Thoracic aorta (tissue), 2 donors: ENCODE data around the gene YARS1. TPM values are rescaled to one million over a fixed set of nuclear protein-coding genes. Genes with fewer than 3 reads are reported as not detected.

Experiments
- ATAC-seq: fragments of 150-250 bp; one replicate; pipeline ENCODE4 v1.8.0; 2017; ENCODE audit warnings: low read depth; ENCODE audit not compliant: insufficient number of reproducible peaks, low FRiP score
- DNase-seq: peaks from one replicate; pipeline ENCODE4 v3.0.0-alpha.2; 2020; ENCODE audit warnings: low spot score
- H3K27ac ChIP-seq, 2 donors: fragments of 200-600 bp; sonication (generic); 1 replicate in 1 of 2; 2 replicates in 1 of 2; pipeline ENCODE4 v1.5.1; 2016; ENCODE audit warnings: mild to moderate bottlenecking in 2 of 2, moderate library complexity in 2 of 2
- H3K27me3 ChIP-seq: fragments of 200-600 bp; sonication (generic); replicated peaks from 2 replicates; pipeline ENCODE4 v1.6.0; 2016; ENCODE audit warnings: mild to moderate bottlenecking; ENCODE audit not compliant: insufficient read depth
- H3K36me3 ChIP-seq: fragments of 200-600 bp; sonication (generic); one replicate; pipeline ENCODE4 v1.5.1; 2016
- H3K4me1 ChIP-seq, 2 donors: fragments of 200-600 bp; sonication (generic); 1 replicate in 1 of 2; 2 replicates in 1 of 2; pipeline versions ENCODE4 v1.5.1 to v1.6.0; 2016; ENCODE audit warnings: low read depth in 2 of 2, mild to moderate bottlenecking in 1 of 2; ENCODE audit not compliant: control insufficient read depth in 1 of 2
- H3K4me3 ChIP-seq: fragments of 200-600 bp; sonication (generic); 2 replicates; pipeline ENCODE4 v1.5.1; 2016; ENCODE audit warnings: mild to moderate bottlenecking
- H3K9me3 ChIP-seq: fragments of 200-600 bp; sonication (generic); 2 replicates; pipeline ENCODE4 v1.5.1; 2016
- total RNA-seq, 2 donors: library from RNA; depleted of rRNA; stranded (reverse); fragments of >200 nt; gene quantifications; one replicate each; pipeline versions ENCODE4 v1.1.0 to v1.2.3, GENCODE V29; 2016
- TF ChIP-seq, protein P1 (sequence below): fragments of 200-600 bp; sonication (generic); IDR thresholded peaks from one replicate; pipeline ENCODE4 v1.5.1; 2019; ENCODE audit warnings: antibody characterized with exemption

Gene YARS1
- total RNA-seq, 2 donors from 2014 or later, result 62.5 to 74.9 TPM

DNA sequence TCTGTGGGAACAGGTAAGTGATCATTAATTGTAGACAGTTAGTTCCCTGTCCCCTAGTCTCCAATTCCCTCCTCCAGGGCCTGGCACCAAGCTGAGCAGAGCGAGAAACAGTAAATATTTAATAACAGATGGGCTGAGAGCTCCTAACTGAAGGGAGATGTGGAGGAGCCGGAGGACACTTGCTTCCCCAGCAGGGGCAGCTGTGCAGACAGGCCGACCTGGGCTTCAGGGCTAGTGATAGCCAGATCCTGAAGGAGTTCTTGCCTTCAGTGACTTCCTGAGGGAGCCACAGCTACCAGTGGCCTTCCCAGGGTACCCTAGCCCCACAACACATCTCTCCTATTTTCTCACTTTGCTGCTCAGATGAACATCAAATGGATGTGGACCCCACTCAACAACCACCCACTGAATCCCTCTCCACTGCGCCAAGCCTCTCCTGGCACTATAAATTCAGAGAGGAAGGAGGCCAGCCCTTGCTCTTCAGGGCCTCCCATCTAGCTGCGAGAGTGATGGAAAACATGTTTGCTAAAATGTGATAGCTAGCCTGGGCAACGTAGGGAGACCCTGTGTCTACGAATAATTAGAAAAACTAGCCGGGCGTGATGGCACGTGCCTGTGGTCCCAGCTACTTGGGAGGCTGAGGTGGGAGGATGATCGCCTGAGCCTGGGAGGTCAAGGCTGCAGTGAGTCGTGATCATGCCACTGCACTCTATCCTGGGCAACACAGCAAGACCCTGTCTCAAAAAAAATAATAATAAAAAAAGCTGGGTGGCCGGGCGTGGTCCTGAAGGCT, 87.7 kb downstream of the YARS1 start:
- no peak for ATAC-seq
- DNase-seq, result no peak

DNA sequence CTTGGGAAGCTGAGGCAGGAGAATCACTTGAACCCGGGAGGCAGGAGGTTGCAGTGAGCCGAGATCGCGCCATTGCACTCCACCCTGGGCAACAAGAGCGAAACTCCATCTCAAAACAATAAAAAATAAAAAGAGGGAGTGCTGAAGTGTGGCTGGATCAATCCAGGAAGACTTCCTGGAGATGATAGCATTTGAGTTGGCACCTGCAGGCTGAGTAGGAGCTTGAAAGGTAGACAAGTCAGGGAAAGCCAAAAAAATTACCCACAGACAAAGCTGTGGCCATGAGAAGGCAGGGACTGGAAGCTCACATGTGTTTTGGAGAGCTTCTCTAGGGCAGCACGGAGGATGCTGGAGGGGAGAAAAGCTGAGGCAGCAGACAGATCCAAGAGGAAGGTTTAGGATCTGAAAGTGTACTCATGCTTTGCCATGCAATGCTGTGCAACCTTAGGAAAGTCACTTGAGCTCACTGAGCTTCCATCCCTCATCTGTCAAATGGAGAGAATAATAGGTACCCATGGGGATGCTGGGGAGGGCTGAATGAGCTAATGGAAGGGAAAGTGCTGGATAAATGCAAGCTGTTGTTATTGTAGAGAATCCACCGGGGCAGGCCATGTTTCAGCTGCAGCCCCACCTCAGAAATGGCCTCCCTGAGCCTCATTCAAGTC, 88.6 kb downstream of the YARS1 start:
- TF ChIP-seq, protein P1, sequence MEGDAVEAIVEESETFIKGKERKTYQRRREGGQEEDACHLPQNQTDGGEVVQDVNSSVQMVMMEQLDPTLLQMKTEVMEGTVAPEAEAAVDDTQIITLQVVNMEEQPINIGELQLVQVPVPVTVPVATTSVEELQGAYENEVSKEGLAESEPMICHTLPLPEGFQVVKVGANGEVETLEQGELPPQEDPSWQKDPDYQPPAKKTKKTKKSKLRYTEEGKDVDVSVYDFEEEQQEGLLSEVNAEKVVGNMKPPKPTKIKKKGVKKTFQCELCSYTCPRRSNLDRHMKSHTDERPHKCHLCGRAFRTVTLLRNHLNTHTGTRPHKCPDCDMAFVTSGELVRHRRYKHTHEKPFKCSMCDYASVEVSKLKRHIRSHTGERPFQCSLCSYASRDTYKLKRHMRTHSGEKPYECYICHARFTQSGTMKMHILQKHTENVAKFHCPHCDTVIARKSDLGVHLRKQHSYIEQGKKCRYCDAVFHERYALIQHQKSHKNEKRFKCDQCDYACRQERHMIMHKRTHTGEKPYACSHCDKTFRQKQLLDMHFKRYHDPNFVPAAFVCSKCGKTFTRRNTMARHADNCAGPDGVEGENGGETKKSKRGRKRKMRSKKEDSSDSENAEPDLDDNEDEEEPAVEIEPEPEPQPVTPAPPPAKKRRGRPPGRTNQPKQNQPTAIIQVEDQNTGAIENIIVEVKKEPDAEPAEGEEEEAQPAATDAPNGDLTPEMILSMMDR, result no peak
- ATAC-seq (no peak), DNase-seq (no peak)
- Histone ChIP-seq H3K4me1 (peaks cover 5 to 10% of the 10 kb centered on the region in 2 donors), H3K27me3 (no peaks in the 10 kb centered on the region), H3K9me3 (no peaks in the 10 kb centered on the region), H3K4me3 (no peak overlapping the region), H3K27ac (no peak overlapping the region), H3K36me3 (no peaks in the 10 kb centered on the region)

More for the DNA sequence above, 87.7 kb downstream of the YARS1 start:
- Histone ChIP-seq H3K36me3 (no peaks in the 10 kb centered on the region), H3K9me3 (no peaks in the 10 kb centered on the region), H3K27ac (no peak overlapping the region), H3K4me1 (peaks cover 5 to 10% of the 10 kb centered on the region in 2 donors), H3K27me3 (no peaks in the 10 kb centered on the region), H3K4me3 (no peak overlapping the region)
- TF ChIP-seq, protein P1, result no peak

DNA sequence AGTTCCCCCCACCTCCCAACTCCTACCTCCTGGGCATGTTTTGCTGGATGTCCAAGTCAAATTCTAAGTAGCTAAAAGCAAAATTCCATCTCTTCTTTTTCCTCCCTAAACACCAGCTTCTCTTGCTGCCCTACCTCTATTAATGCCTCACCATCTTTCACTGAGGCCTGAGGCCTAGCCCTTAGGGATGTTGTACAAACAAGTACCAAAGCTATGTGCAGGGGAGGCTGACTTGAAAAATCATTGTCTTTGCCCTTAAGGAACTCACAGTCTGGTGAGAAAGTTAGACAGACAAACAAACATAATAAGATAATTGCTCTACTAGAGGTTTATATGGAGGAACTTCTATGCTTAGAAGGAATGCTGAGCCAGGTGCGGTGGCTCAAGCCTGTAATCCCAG, 89.3 kb downstream of the YARS1 start:
- TF ChIP-seq, protein P1, result no peak
- H3K4me3 ChIP-seq, result no peak overlapping the region

DNA sequence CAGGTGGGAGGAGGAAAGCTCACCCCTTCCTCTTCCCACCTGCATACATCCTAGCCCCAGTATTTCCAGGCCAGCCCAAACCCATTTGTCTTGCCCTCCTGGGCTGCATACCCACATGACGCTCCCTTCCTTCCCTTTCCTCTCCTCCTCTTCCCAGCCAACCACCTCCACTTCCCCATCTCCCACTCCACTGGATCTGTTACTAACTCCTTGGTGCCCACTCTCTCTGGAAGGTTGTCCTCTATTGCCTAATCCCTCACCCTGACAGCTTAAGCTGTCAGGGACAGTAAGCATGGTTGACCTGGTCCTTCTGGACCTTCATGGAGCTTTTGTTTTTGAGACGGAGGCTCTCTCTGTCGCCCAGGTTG, 91.6 kb downstream of the YARS1 start:
- DNase-seq, result no peak
- Histone ChIP-seq H3K27me3 (no peaks in the 10 kb centered on the region), H3K27ac (no peak overlapping the region), H3K4me3 (no peak overlapping the region), H3K9me3 (no peaks in the 10 kb centered on the region), H3K36me3 (no peaks in the 10 kb centered on the region), H3K4me1 (peaks cover 5 to 10% of the 10 kb centered on the region in 2 donors)
- TF ChIP-seq, protein P1, result no peak
- no peak for ATAC-seq

More for the DNA sequence above, 89.3 kb downstream of the YARS1 start:
- Histone ChIP-seq H3K4me1 (peaks cover 5 to 10% of the 10 kb centered on the region in 2 donors), H3K27ac (no peak overlapping the region), H3K27me3 (no peaks in the 10 kb centered on the region), H3K36me3 (no peaks in the 10 kb centered on the region), H3K9me3 (no peaks in the 10 kb centered on the region)
- ATAC-seq (no peak), DNase-seq (no peak)

Other genes with a start within 250 kb of the YARS1 start
- 10 to 100 TPM; 29.8 to 48.2 TPM for gene ZBTB8OS, start 166.8 kb downstream of the YARS1 start, total RNA-seq
- 10 to 100 TPM; 66.9 to 80.8 TPM for gene RBBP4, start 166.2 kb downstream of the YARS1 start, total RNA-seq
- 100 to 1,000 TPM in 1 of 2 donors, 10 to 100 TPM in 1; 71.5 to 119 TPM for gene SYNC, start 114.6 kb downstream of the YARS1 start, total RNA-seq
- gene S100PBP, start 295 bp upstream of the YARS1 start, total RNA-seq, result 10 to 100 TPM; 44.3 to 46.1 TPM
- gene FNDC5, start 53.6 kb upstream of the YARS1 start, total RNA-seq, result 10 to 100 TPM in 1 of 2 donors, 1 to 10 TPM in 1; 6.2 to 18.8 TPM
- gene HPCA, start 69.1 kb upstream of the YARS1 start, total RNA-seq, result not detected
- 10 to 100 TPM; 28.1 to 56.6 TPM for gene TMEM54, start 84.0 kb upstream of the YARS1 start, total RNA-seq
- 10 to 100 TPM; 21.9 to 37.2 TPM for gene RNF19B, start 147.5 kb upstream of the YARS1 start, total RNA-seq
- gene AK2, start 219.5 kb upstream of the YARS1 start, total RNA-seq, result 100 to 1,000 TPM; 106 to 253 TPM